Neutrophil (primary cell): ENCODE measurements around the gene C16orf92.

Experiments used
- H3K27ac ChIP-seq: fragments of 200-600 bp; sonication (generic); 2 replicates; pipeline ENCODE4 v1.5.1; 2016; ENCODE audit warnings: mild to moderate bottlenecking, moderate library complexity
- H3K27me3 ChIP-seq: fragments of 200-600 bp; sonication (generic); 2 replicates; pipeline ENCODE4 v1.6.0; 2016; ENCODE audit warnings: mild to moderate bottlenecking
- H3K36me3 ChIP-seq: fragments of 200-600 bp; sonication (generic); 2 replicates; pipeline ENCODE4 v1.5.1; 2017
- H3K4me1 ChIP-seq, 2 experiments: fragments of 200-600 bp in 1 of 2; sonication (generic) in 1 of 2; 1 replicate in 1 of 2; 2 replicates in 1 of 2; pipeline versions ENCODE4 v1.5.1 to v1.6.1; 2013 to 2016; ENCODE audit warnings: low read depth in 1 of 2, low read length in 1 of 2, mild to moderate bottlenecking in 1 of 2, moderate library complexity in 1 of 2; ENCODE audit not compliant: control insufficient read depth in 1 of 2, insufficient read depth in 1 of 2
- H3K4me3 ChIP-seq, 2 experiments: fragments of 200-600 bp in 1 of 2; sonication (generic) in 1 of 2; 1 replicate in 1 of 2; 2 replicates in 1 of 2; pipeline ENCODE4 v1.5.1; 2013 to 2016; ENCODE audit warnings: low read depth in 1 of 2, low read length in 1 of 2, mild to moderate bottlenecking in 1 of 2, moderate library complexity in 1 of 2
- H3K9me3 ChIP-seq: fragments of 200-600 bp; sonication (generic); 2 replicates; pipeline ENCODE4 v1.5.1; 2016
- CTCF ChIP-seq: fragments of 200-600 bp; sonication (generic); IDR thresholded peaks from 2 replicates; pipeline ENCODE4 v1.5.1; 2016; ENCODE audit warnings: antibody characterized with exemption

The C16orf92 gene

GRCh38 chr16:29995324-29995910 lies 27.6 kb upstream of the C16orf92 start, which contains the start of gene HIRIP3:
HIRIP3 (minus strand) TSS chr16:29995617; CDS start chr16:29995605, 12 bp downstream.
- H3K36me3 ChIP-seq: peaks cover 45% of the 10 kb centered on the region
- TF ChIP-seq CTCF: no peak
- peak within 1 kb of the TSS; percentile 100 for H3K4me3 ChIP-seq
- peaks cover 19 to 25% of the 10 kb centered on the region in 2 experiments for H3K4me1 ChIP-seq
- no peaks in the 10 kb centered on the region for H3K27me3 ChIP-seq
- H3K27ac ChIP-seq: peak within 1 kb of the TSS; percentile 80
- no peaks in the 10 kb centered on the region for H3K9me3 ChIP-seq

GRCh38 chr16:29995911-29996765 lies 26.9 kb upstream of the C16orf92 start, which contains the start of gene INO80E:
INO80E (plus strand) TSS chr16:29996241; CDS start chr16:29996311, 70 bp downstream.
- Histone ChIP-seq H3K9me3 (no peaks in the 10 kb centered on the region), H3K4me3 (peak within 1 kb of the TSS; percentile 100), H3K27ac (peak within 1 kb of the TSS; percentile 80), H3K27me3 (no peaks in the 10 kb centered on the region), H3K4me1 (peaks cover 19 to 25% of the 10 kb centered on the region in 2 experiments), H3K36me3 (peaks cover 45% of the 10 kb centered on the region)
- peak; percentile 58 for TF ChIP-seq CTCF

- Histone ChIP-seq H3K9me3 (no peaks in the 10 kb centered on the region), H3K4me3 (peak overlapping the region; percentile 100), H3K4me1 (peaks cover 19 to 25% of the 10 kb centered on the region in 2 experiments), H3K27me3 (no peaks in the 10 kb centered on the region), H3K36me3 (peaks cover 45% of the 10 kb centered on the region), H3K27ac (peak overlapping the region; percentile 80)
- TF ChIP-seq CTCF: no peak
Observed at GRCh38 chr16:29996766-29997250, 26.2 kb upstream of the C16orf92 start.

GRCh38 chr16:29999605-30000004 lies 23.4 kb upstream of the C16orf92 start:
- TF ChIP-seq CTCF: no peak
- Histone ChIP-seq H3K27me3 (no peaks in the 10 kb centered on the region), H3K4me1 (peaks cover 16% of the 10 kb centered on the region in 2 experiments), H3K9me3 (no peaks in the 10 kb centered on the region), H3K4me3 (no peak overlapping the region), H3K36me3 (peaks cover 56% of the 10 kb centered on the region), H3K27ac (no peak overlapping the region)

GRCh38 chr16:30000735-30001631 lies 22.0 kb upstream of the C16orf92 start:
- Histone ChIP-seq H3K36me3 (peaks cover 67% of the 10 kb centered on the region), H3K4me3 (no peak overlapping the region), H3K4me1 (peaks cover 9% of the 10 kb centered on the region in 2 experiments), H3K9me3 (no peaks in the 10 kb centered on the region), H3K27ac (no peak overlapping the region), H3K27me3 (no peaks in the 10 kb centered on the region)
- no peak for TF ChIP-seq CTCF
